ENCODE results near the gene PPP1R12A.
"Not testable (repeated sequence)": the region's sequence is repeated elsewhere in the genome, so short reads cannot be mapped to it uniquely, and the experiment has no call there.

PPP1R12A gene

DNA sequence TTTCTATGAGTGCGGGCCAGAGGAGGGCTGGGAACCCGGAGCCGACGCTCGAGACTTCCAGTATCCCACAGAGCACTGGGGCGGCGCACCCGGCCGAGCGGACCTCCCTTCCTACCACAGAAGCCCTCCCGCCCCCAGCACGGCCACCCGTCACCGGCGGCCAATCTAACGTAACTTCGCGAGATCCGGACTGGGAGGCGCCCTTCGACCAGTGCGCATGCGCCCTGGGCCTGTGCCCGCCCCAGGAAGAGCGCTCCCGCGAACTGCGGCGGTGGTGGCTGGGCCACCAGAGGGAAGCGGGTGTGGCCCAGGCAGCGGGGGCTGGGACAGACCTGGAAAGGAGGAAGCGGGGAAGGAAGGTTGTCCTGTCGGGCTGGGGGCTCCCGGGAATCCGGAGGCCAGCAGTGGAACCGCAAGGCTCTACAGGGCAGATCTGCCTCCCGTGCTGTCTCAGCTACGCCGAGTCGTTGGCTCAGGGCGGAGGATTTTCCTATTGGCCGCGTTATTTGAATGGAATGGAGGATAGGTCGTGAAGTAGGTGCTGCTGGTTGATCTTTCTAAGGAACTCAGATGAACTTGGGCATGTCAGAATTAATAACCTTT lies at the start of gene PPP1R12A:
TSS of gene PPP1R12A (minus strand) at position 77 of the 603 bp plus-strand sequence. CDS start 166 bp downstream, outside the sequence.
- peak; percentile 96 for DNase-seq

DNA sequence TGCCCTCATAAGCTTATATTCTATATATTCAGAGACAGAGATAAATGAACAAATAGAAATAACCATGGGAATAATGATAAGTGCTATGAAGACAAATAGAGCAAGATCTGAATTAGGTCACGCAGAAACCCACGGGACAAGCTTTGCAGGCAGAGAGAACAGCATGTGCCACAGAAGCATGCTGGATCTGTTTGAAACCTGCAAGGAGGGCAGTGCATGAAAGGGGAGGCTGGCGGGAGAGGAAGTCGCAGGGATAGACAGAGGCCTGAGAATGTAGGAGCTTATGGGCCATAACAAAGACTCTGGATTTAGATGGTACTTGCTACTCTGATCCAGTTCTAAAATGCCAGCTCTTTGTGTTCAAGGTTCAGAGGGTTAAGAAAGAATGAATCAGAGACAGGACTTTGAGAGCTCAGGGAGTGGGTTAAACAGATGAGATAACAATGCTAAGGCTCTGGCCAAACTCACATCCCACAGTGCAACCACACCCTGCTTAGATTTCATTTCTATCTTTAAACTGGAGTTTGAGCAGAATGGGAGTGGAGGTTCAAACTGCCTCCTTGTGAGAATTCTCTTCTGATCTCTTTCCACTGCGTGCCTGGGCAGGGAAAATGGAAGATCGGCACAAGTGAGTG lies 49.2 kb upstream of the PPP1R12A start:
- DNase-seq = no peak

DNA sequence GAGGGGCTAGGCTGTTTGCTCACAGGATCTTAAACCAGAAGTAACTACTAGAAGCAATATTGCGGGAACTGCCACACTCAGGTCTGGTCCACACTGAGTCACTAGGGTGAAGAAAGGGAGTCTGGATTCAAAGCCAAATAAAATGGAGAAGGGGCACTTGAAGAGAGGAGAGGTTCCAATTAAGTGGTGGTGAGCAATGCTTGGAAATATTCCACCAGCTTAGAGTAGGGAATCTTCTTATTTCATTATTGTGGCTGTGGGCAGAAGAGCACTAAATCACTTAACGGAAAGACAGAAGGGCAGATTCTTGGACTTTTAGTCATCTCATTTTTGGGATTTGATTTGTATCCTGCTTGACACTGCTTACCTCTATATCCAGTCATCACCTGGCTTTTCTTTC lies 48.6 kb upstream of the PPP1R12A start:
- no peak for DNase-seq

DNA sequence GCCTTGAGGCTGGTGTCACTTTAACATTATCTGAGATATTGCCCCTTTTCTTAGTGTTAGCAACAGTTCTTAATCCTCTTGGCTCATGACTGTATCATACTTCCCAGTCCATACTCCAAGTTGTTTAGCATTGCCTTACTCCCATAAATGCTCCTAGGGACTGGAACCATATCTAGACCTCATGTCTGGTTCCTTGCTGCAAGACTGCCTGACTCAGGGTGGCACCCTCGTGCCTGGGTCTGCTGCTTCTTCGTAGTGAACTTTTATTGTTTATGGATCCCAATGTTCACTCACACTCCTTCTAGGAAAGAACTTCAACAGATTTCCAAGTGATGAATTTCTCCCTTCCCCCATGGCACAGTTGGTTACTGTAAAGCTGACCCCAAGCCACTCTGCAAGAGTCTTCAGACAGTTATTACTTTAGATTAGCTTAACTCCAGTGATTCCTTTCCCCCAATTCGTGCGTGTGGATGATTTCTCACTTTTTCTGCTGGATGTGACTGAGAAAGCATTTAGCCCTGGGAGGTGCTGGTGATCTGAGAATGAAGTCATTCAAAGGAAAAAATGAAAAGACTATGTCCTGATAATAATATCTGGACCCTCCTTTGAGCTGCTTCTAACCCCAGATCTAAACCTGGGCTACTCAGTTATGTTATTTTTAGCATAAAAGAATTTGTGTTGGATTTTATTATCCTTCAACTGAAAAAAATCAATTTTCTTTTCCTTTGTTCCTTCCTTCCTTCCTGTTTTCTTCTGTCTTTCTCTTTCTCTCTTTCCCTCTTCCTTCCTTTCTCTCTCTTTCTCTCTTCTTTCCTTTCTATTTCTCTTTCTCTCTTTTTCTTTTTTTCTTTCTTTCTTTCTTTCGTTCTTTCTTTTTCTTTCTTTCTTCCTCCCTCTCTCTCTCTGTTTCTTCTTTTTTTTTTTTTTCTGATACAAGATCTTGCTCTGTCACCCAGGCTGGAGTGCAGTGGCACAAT lies 47.5 kb upstream of the PPP1R12A start:
- DNase-seq = no peak

DNA sequence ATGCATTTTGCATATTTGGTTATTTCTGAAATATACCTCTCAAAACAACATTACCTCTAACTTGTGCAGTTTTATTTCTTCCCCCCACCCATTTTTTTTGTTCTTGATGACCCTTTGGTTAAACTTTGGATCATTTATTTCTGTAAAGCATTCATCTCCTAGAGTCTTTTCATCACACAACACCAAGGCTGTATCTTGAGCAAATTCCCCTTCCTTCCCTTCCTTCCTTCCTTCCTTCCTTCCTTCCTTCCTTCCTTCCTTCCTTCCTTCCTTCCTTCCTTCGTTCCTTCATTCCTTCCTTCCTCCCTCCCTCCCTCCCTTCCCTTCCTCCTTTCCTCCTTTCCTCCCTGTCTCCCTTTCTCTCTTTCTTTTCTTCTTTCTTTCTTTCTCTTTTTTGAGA lies 43.8 kb upstream of the PPP1R12A start:
- no peak for DNase-seq

DNA sequence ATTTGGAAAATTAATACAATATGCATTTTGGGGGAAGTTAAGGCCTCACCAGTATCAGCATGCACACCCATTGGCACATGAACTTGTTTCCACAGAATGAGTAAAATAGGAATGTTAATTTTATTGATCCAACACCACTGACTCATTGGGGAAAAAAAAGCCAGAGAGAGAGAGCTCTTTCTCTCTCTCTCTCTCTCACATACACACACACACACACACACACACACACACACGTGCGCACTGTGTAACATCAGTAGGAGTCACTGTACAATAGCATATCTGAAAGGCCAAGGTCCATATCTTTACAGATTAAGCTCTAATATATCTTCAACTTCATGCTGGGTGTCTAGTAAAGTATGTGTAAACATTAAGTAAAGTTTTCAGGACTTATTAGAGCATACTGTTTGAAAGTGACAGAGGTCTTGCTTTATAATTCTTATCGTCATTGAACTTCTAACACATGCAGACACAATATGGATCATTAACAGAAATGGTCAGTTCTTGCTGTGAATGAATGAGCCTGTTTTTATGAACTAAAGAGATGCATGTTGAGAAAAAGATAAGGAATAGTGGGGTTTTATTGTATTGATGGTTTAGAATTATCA lies 43.1 kb upstream of the PPP1R12A start:
- not testable (repeated sequence) for DNase-seq

DNA sequence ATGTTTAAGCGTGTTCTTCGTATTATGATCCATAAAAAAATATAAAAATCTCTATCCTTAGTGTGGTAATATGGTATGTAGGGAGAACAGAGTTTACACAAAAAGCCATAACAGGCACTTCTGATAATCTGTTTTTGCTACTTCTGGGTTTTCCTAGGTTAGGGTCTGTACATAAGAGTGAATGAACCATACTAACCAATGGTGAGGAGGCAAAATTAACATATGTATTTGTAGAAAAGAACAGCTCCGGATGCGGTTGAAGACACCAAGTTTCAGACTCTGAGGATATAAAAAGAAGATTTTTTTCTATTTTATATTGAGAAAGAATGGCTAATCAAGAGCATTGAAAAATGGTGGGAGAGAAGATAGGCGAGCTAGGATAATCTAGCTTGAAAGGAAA lies 40.2 kb upstream of the PPP1R12A start:
- DNase-seq = no peak

- DNase-seq = no peak
Measured at GRCh38 chr12:79973801-79974200, 38.9 kb upstream of the PPP1R12A start.

DNA sequence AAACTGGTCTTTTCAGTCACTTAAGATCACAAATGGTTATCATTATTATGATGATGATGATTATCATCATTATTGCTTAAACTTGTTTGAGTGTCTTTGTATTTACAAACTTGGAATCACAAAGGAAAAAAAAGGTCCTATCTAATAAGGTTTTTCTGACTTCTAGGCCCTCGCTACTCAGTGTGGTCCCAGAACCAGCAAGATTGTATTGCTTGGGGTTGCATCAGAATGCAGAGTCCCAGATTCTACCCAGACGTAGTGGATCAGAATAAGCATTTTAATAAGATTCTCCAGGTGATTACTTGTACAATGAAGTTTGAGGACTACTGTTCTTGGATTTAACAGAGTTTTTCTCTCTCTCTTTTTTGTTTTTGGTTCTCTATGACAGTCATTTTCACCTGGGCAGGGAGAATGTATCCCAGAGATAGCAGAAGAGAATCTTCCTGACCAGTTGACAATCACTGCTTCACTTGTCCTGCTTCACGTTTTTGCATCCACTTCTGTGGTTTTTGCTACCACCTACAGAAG lies 29.3 kb upstream of the PPP1R12A start:
- DNase-seq = no peak

DNA sequence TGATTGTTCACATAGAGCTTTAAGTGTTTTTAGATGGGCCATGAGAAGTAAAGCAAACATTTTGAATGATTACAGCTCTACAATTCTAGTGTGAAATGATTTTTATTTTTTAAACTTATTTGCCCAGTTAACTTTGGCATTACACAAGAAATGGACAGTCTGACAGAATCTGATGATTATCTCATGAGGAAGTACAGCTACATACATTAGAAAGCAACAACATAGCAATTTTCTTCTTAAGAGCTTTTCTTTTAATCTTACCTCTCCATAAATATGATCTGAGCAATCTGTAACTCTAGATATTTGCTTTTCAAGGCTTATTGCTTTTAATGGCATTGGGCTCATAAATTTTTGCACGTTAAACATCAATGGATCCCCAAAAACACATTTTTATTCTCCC lies 26.5 kb upstream of the PPP1R12A start:
- peak; percentile 26 for DNase-seq

- DNase-seq = no peak
Measured at GRCh38 chr12:79959484-79959883, 24.6 kb upstream of the PPP1R12A start.

GRCh38 chr12:79956896-79957295 lies 22.0 kb upstream of the PPP1R12A start:
- no peak for DNase-seq

GRCh38 chr12:79955561-79955960 lies 20.7 kb upstream of the PPP1R12A start:
- DNase-seq = no peak

DNA sequence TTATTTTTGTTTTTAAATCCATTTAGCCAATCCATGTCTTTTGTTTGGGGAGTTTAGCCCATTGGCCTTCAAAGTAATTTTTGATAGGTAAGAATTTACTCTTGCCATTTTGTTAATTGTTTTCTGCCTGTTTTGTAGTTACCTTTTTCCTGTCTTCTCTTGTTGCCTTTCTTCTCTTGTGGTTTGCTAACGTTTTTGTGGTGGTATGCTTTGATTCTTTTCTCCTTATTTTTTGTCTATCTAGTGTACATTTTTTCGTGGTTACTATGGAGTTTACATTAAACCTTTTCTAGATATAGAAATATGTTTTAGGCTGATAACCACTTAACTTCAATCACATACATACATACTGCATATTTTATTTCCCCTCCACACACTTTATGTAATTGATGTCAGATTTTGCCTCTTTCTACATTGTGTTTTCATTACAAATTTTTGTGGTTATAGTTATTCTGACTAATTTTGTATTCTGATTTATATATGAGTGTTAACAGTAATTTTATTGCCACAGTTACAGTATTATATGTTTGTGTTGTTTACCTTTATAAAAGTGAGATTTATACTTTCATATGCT lies 19.2 kb upstream of the PPP1R12A start:
- no peak for DNase-seq

DNA sequence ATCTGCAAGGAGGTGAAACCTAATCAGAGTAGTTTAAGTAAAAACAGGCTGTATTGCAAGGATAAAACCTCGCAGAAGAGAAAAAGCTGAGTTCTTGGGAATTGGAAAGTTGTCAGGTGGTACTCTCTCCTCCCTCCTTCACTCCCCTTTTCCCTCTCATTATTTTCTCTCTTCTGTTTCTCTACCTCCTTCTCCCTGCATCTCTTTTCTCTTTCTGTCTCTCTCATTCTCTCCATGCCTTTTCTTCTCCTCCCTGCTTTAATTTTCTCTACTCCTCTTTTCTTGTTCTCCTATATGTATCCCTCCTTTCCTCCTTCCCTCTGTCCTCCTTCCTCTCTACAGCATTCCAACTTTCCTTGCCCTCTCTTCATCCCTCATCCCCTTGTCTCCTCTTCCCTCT lies 14.2 kb upstream of the PPP1R12A start:
- no peak for DNase-seq

- DNase-seq = no peak
Measured at GRCh38 chr12:79945433-79945832, 10.5 kb upstream of the PPP1R12A start.

- no peak for DNase-seq
Measured at GRCh38 chr12:79944565-79944964, 9.7 kb upstream of the PPP1R12A start.

DNA sequence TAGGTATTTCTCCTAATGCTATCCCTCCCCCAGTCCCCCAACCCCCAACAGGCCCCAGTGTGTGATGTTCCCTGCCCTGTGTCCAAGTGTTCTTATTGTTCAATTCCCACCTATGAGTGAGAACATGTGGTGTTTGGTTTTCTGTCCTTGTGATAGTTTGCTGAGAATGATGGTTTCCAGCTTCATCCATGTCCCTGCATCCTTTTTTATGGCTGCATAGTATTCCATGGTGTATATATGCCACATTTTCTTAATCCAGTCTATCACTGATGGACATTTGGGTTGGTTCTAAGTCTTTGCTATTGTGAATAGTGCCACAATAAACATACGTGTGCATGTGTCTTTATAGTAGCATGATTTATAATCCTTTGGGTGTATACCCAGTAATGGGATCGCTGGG lies 7.9 kb upstream of the PPP1R12A start:
- DNase-seq = not testable (repeated sequence)

DNA sequence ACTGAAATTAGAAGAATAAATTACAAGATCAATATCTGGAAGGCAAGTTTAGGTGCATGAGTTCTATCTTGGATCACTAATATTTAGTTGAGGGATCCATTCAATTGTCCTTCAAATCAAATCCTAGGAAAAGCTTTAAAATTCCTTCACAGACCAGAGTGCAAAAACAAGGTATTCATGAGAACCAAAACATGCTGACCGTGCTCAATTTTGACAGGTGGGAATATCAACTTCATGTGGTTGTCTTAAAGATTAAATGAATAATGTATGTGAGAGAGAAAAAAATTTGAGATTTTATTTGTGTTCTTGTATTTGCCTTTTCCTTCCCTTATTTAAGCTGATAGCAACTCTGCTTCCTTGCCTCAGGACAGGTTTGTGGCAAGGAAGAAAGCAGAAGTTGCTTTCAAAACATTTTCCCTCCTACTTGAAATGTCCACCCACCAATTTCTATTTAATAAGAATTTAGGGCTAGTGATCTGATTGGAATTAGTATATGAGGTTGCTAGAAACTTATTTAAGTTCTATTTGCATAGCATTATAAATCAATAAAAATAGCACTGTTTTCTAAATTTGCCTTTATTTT lies 4.9 kb upstream of the PPP1R12A start:
- no peak for DNase-seq

DNA sequence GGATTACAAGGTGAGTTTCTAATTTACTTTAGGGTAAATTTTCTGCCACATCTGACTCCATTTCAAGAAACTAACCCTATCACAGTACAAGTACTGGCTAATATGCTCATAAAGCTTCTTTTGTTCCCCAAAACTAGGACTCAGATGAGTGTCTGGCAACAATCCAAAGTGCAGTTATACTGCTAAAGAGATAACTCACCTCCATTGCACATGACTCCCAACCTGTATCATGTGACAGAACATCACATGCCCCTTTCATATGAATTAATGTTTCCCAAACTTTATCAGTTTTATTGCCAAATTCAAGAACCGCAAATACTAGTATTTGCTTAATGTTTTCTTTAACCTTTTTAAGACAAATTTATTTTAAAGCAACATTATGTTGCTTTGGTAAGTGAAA lies 3.9 kb upstream of the PPP1R12A start:
- DNase-seq = no peak

DNA sequence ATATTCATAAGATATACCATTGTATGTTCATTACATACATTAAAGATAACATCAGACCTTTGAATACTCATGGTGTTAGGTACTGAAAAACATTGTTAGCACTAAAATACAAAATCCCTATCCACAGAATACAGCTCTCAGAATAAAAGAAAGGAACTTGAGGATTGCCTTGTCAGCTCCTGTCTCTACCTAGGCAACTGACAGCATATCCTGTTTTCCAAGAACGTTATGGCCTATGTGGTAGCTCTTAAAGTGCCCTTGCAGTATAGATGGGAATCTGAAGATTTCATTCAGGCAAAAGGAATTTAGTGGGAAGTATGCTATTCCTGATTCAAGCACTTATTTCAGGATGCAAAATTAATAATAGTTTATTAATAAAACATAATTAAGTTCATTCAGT lies 1.8 kb upstream of the PPP1R12A start:
- no peak for DNase-seq

GRCh38 chr12:79935624-79936345 lies 888 bp upstream of the PPP1R12A start:
- DNase-seq = peak; percentile 88
